SK-N-SH (cell line): Measurements from ENCODE around the gene CAPN10. TPM values are rescaled to one million over a fixed set of nuclear protein-coding genes. Genes with fewer than 3 reads are reported as not detected.

Source experiments
- CTCF ChIA-PET: fragments of 300-600, 350-600 bp; formaldehyde crosslinking; extraction: SDS; loops from one replicate; lab custom pipeline; 2021; lab: Yijun Ruan, JAX
- POLR2A ChIA-PET: fragments of 350-600 bp; sonication (Branson Sonifier 250); formaldehyde crosslinking; extraction: SDS; loops from one replicate; lab custom pipeline; 2020; ENCODE audit warnings: antibody characterized with exemption, inconsistent platforms; lab: Yijun Ruan, JAX
- DNase-seq: peaks from one replicate; pipeline ENCODE4 v3.0.0; 2012
- H2AFZ ChIP-seq: fragments of 200-600 bp; sonication (generic); 2 replicates; pipeline ENCODE4 v1.8.1; 2016; ENCODE audit warnings: antibody characterized with exemption, mild to moderate bottlenecking, low read depth
- H3F3A ChIP-seq: fragments of 200-600 bp; sonication (generic); replicated peaks from 2 replicates; pipeline ENCODE3; 2016; ENCODE audit warnings: antibody characterized with exemption, mild to moderate bottlenecking; ENCODE audit not compliant: insufficient read depth
- H3K27ac ChIP-seq, 2 experiments: fragments of 200-500 bp in 1 of 2; fragments of 200-600 bp in 1 of 2; sonication (Bioruptor generic) in 1 of 2; sonication (generic), shearing (Covaris generic) in 1 of 2; 2 replicates each; pipeline versions ENCODE4 v1.5.1 to v1.6.1; 2014 to 2016; ENCODE audit warnings: low read depth in 2 of 2, inconsistent platforms in 1 of 2, low read length in 1 of 2, mild to moderate bottlenecking in 1 of 2, mixed read lengths in 1 of 2
- H3K27me3 ChIP-seq: fragments of 200-600 bp; sonication (generic), shearing (Covaris generic); 2 replicates; pipeline ENCODE4 v1.6.1; 2016; ENCODE audit warnings: mixed run types; ENCODE audit not compliant: insufficient read depth
- H3K36me3 ChIP-seq, 2 experiments: fragments of 200-500 bp in 1 of 2; fragments of 200-600 bp in 1 of 2; sonication (Bioruptor generic) in 1 of 2; sonication (generic) in 1 of 2; replicated peaks in 1 of 2; 2 replicates each; pipeline versions ENCODE3 to v1.5.1; 2014 to 2016; ENCODE audit warnings: low read length in 1 of 2, mild to moderate bottlenecking in 1 of 2; ENCODE audit not compliant: insufficient read depth in 2 of 2, control insufficient read depth in 1 of 2
- H3K4me1 ChIP-seq, 2 experiments: fragments of 200-500 bp in 1 of 2; fragments of 200-600 bp in 1 of 2; sonication (Bioruptor generic) in 1 of 2; sonication (generic), shearing (Covaris generic) in 1 of 2; 2 replicates each; pipeline versions ENCODE4 v1.5.1 to v1.6.1; 2014 to 2016; ENCODE audit warnings: low read depth in 1 of 2, low read length in 1 of 2, mixed run types in 1 of 2; ENCODE audit not compliant: insufficient read depth in 2 of 2, control insufficient read depth in 1 of 2
- H3K4me2 ChIP-seq: fragments of 200-600 bp; sonication (generic), shearing (Covaris generic); 2 replicates; pipeline ENCODE4 v1.6.1; 2017; ENCODE audit warnings: mixed run types
- H3K4me3 ChIP-seq, 2 experiments: fragments of 200-500 bp in 1 of 2; fragments of 200-600 bp in 1 of 2; sonication (Bioruptor generic) in 1 of 2; sonication (generic), shearing (Covaris generic) in 1 of 2; 2 replicates each; pipeline versions ENCODE4 v1.5.1 to v1.8.1; 2014 to 2016; ENCODE audit warnings: low read depth in 2 of 2, inconsistent platforms in 1 of 2, low read length in 1 of 2, mild to moderate bottlenecking in 1 of 2, mixed read lengths in 1 of 2, moderate library complexity in 1 of 2
- H3K79me2 ChIP-seq: fragments of 200-600 bp; sonication (generic); 2 replicates; pipeline ENCODE4 v1.8.1; 2017; ENCODE audit warnings: mild to moderate bottlenecking; ENCODE audit not compliant: insufficient read depth
- H3K9ac ChIP-seq: fragments of 200-600 bp; sonication (generic); 2 replicates; pipeline ENCODE4 v1.6.1; 2017; ENCODE audit warnings: mixed run types
- H3K9me2 ChIP-seq: fragments of 200-600 bp; sonication (generic); 2 replicates; pipeline ENCODE4 v1.6.1; 2017; ENCODE audit warnings: mixed run types
- H3K9me3 ChIP-seq: fragments of 200-600 bp; sonication (generic); 2 replicates; pipeline ENCODE4 v1.6.1; 2017; ENCODE audit warnings: mixed run types, mild to moderate bottlenecking, moderate library complexity
- H4K20me1 ChIP-seq: fragments of 200-600 bp; sonication (generic); 2 replicates; pipeline ENCODE4 v1.6.1; 2017; ENCODE audit warnings: mild to moderate bottlenecking, mixed run types; ENCODE audit not compliant: insufficient read depth
- FOXM1 ChIP-seq: IDR thresholded peaks from 2 replicates; pipeline ENCODE4 v1.4.0; 2012; ENCODE audit warnings: low read depth, mild to moderate bottlenecking
- GABPA ChIP-seq: IDR thresholded peaks from 2 replicates; pipeline ENCODE4 v1.4.0; 2012; ENCODE audit warnings: low read depth, mild to moderate bottlenecking
- POLR2AphosphoS5 ChIP-seq: IDR thresholded peaks from 2 replicates; pipeline ENCODE4 v1.6.1; 2012; ENCODE audit warnings: low read depth, low read length
- RFX5 ChIP-seq: IDR thresholded peaks from 2 replicates; pipeline ENCODE4 v1.6.1; 2012; ENCODE audit warnings: mild to moderate bottlenecking, improper control_type of control experiment, low read length
- ZBTB33 ChIP-seq: IDR thresholded peaks from 2 replicates; pipeline ENCODE4 v1.4.0; 2012; ENCODE audit warnings: low read depth, borderline replicate concordance
- WGBS: methylation state at CpG from one replicate; pipeline ENCODE4 v1.1.6; 2017; ENCODE audit warnings: low lambda C conversion rate; 5-methylcytosine and 5-hydroxymethylcytosine counted together
- polyA plus RNA-seq, 3 experiments: library from polyadenylated mRNA; depleted of rRNA; stranded (reverse); fragments of >200 nt; gene quantifications; 2 replicates each; pipeline ENCODE4 v1.2.3, GENCODE V29; 2012
- TF ChIP-seq, protein P1 (sequence below): IDR thresholded peaks from 2 replicates; pipeline ENCODE4 v1.4.0; 2012; ENCODE audit warnings: low read depth, borderline replicate concordance
- TF ChIP-seq, protein P2 (sequence below): IDR thresholded peaks from 2 replicates; pipeline ENCODE4 v1.6.1; 2012; ENCODE audit warnings: mild to moderate bottlenecking, low read depth, low read length, moderate library complexity

CAPN10 gene
- polyA plus RNA-seq, 1 of the 3 experiments (the other 2 are of a cell fraction): 24.0 TPM

DNA sequence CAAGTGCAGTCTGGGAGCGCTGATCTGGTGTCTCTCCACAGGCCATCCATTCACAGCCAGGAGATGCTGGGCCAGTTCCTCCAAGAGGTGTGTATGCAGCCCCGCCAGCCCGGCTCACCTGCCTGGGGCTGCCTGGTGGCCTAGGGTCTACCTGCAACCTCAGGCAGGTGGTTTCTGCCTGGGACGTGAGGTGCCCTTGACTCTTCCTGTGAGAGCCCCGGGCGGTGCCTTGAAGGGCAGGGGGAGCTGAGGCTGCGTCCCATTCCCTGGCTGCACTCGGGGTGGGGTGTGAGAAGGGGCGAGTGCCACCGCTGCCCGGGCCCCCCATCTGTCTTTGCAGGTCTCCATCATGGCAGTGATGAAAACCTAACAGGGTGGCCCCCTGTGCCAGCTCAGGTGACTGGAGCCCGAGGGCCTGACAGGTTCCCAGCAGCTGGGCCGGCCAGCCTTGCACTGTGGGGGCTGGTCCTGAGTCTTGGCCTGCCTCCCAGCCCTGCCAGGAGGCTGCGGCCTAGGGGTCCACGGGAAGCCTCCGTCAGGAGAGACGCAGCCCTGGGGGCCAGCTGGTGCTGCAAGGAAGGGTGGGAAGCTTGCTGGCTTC, 11.9 kb downstream of the CAPN10 start:
- Histone ChIP-seq H3K9me3 (no peaks in the 10 kb centered on the region), H3K9me2 (no peaks in the 10 kb centered on the region), H3K9ac (no peak overlapping the region), H2AFZ (no peak overlapping the region), H3K4me1 (peaks cover 0 to 3% of the 10 kb centered on the region in 2 experiments; a peak in 1 of 4 replicates), H3F3A (no peaks in the 10 kb centered on the region), H3K79me2 (peaks cover 3% of the 10 kb centered on the region; the same call in 1 of the 2 replicates), H3K27ac (no peak overlapping the region)
- CTCF ChIA-PET: no interaction called here
- whole genome bisulfite sequencing: no CpG with 5 or more reads among the region's 17 CpGs
- no peak for TF ChIP-seq GABPA
- TF ChIP-seq, protein P1, sequence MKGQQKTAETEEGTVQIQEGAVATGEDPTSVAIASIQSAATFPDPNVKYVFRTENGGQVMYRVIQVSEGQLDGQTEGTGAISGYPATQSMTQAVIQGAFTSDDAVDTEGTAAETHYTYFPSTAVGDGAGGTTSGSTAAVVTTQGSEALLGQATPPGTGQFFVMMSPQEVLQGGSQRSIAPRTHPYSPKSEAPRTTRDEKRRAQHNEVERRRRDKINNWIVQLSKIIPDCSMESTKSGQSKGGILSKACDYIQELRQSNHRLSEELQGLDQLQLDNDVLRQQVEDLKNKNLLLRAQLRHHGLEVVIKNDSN: no peak
- TF ChIP-seq, all 33 proteins: peak for 0
- H3K27me3 ChIP-seq: no peaks in the 10 kb centered on the region
- H3K36me3 ChIP-seq: peaks cover 0 to 26% of the 10 kb centered on the region in 2 experiments
- 0 out of 2 replicates have a peak, but pooled peaks cover 2% of the 10 kb centered on the region for H4K20me1 ChIP-seq
- POLR2A ChIA-PET: interaction anchor here (1.9 kb wide), 1 partner anchor 12 kb away, joined by 5 read pairs; the partner anchor contains the start of gene CAPN10
- DNase-seq: no peak
- H3K4me3 ChIP-seq: no peak overlapping the region
- H3K4me2 ChIP-seq: no peak overlapping the region

DNA sequence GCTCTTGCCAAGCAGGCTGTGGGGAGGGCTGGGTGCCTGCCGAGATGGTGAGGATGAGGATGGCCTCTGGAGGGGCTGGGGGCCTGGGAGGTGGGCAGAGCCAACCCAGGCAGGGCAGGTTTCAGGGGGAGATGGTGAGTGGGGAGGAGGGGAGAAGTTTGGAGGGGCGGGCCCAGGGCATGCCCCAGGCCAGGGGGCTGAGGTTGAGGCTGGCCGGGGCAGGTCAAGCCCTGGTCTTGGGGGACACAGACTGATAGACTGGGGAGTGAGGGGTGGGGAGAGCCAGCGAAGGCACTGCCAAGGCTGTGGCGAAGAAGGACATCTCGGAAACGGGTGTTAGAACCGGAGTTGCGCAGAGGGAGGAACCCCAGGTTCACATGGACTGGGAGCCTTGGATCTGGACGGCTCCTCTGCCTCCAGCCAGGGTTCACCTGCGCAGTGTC, 12.6 kb downstream of the CAPN10 start:
- Histone ChIP-seq H3K27ac (no peak overlapping the region), H3K9me2 (no peaks in the 10 kb centered on the region), H3K4me2 (no peak overlapping the region), H3K79me2 (no peaks in the 10 kb centered on the region), H4K20me1 (no peaks in the 10 kb centered on the region), H3K9me3 (no peaks in the 10 kb centered on the region), H3F3A (no peaks in the 10 kb centered on the region), H3K36me3 (peaks cover 0 to 25% of the 10 kb centered on the region in 2 experiments), H3K9ac (no peak overlapping the region), H3K4me3 (no peak overlapping the region), H3K4me1 (peaks cover 0 to 5% of the 10 kb centered on the region in 2 experiments; a peak in 1 of 4 replicates)
- POLR2A ChIA-PET: interaction anchor here (1.9 kb wide), 1 partner anchor 13 kb away, joined by 5 read pairs; the partner anchor contains the start of gene CAPN10
- CTCF ChIA-PET: no interaction called here
- TF ChIP-seq, protein P2, sequence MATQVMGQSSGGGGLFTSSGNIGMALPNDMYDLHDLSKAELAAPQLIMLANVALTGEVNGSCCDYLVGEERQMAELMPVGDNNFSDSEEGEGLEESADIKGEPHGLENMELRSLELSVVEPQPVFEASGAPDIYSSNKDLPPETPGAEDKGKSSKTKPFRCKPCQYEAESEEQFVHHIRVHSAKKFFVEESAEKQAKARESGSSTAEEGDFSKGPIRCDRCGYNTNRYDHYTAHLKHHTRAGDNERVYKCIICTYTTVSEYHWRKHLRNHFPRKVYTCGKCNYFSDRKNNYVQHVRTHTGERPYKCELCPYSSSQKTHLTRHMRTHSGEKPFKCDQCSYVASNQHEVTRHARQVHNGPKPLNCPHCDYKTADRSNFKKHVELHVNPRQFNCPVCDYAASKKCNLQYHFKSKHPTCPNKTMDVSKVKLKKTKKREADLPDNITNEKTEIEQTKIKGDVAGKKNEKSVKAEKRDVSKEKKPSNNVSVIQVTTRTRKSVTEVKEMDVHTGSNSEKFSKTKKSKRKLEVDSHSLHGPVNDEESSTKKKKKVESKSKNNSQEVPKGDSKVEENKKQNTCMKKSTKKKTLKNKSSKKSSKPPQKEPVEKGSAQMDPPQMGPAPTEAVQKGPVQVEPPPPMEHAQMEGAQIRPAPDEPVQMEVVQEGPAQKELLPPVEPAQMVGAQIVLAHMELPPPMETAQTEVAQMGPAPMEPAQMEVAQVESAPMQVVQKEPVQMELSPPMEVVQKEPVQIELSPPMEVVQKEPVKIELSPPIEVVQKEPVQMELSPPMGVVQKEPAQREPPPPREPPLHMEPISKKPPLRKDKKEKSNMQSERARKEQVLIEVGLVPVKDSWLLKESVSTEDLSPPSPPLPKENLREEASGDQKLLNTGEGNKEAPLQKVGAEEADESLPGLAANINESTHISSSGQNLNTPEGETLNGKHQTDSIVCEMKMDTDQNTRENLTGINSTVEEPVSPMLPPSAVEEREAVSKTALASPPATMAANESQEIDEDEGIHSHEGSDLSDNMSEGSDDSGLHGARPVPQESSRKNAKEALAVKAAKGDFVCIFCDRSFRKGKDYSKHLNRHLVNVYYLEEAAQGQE: no peak
- no peak for TF ChIP-seq FOXM1
- no peak for TF ChIP-seq RFX5
- TF ChIP-seq ZBTB33: no peak
- no peak for TF ChIP-seq POLR2AphosphoS5
- TF ChIP-seq, all 33 proteins: peak for 0
- Histone ChIP-seq H2AFZ (no peak overlapping the region), H3K27me3 (no peaks in the 10 kb centered on the region)
- 96% methylated on average over 11 of the region's 11 CpGs for WGBS
- DNase-seq: no peak
